Coronary artery (tissue), 2 donors: ENCODE measurements around the gene PSME4.
A peak's percentile ranks its signal among the peaks of the same experiment; 100 is the strongest.

Experiments
- DNase-seq: peaks from one replicate; pipeline ENCODE4 v3.0.0-alpha.2; 2017; ENCODE audit warnings: low spot score
- H3K27ac ChIP-seq, 2 donors: fragments of 200-600 bp; sonication (generic); one replicate each; pipeline ENCODE4 v1.5.1; 2016 to 2019
- H3K4me3 ChIP-seq: fragments of 200-600 bp; sonication (generic); 2 replicates; pipeline ENCODE4 v1.5.1; 2016; ENCODE audit warnings: mild to moderate bottlenecking, moderate library complexity
- CTCF ChIP-seq: fragments of 200-600 bp; sonication (generic); IDR thresholded peaks from one replicate; pipeline ENCODE4 v1.5.1; 2019; ENCODE audit warnings: antibody characterized with exemption

PSME4 gene

GRCh38 chr2:53970724-53971602, at the start of gene PSME4:
TSS of gene PSME4 (minus strand) at chr2:53970993. CDS start at chr2:53970784, 209 bp downstream.
- Histone ChIP-seq H3K27ac (peak within 1 kb of the TSS; percentile 94 to 97), H3K4me3 (peak within 1 kb of the TSS; percentile 86)
- TF ChIP-seq CTCF: no peak
- DNase-seq: peak; percentile 96

- TF ChIP-seq CTCF: no peak
- no peak for DNase-seq
- Histone ChIP-seq H3K4me3 (no peak overlapping the region), H3K27ac (peak overlapping the region; percentile 5 to 17)
Observed at GRCh38 chr2:54015798-54016699, 45.3 kb upstream of the PSME4 start.

- no peak for DNase-seq
- Histone ChIP-seq H3K4me3 (no peak overlapping the region), H3K27ac (no peak overlapping the region)
- TF ChIP-seq CTCF: no peak
Observed at GRCh38 chr2:54013996-54014395, 43.2 kb upstream of the PSME4 start.

GRCh38 chr2:54012538-54013141, 41.8 kb upstream of the PSME4 start:
- TF ChIP-seq CTCF: no peak
- DNase-seq: no peak
- no peak overlapping the region for H3K4me3 ChIP-seq
- no peak overlapping the region for H3K27ac ChIP-seq

GRCh38 chr2:54009549-54009948, 38.8 kb upstream of the PSME4 start:
- Histone ChIP-seq H3K4me3 (no peak overlapping the region), H3K27ac (no peak overlapping the region)
- no peak for DNase-seq
- no peak for TF ChIP-seq CTCF

GRCh38 chr2:54008439-54008838, 37.6 kb upstream of the PSME4 start:
- no peak for DNase-seq
- no peak overlapping the region for H3K4me3 ChIP-seq
- TF ChIP-seq CTCF: no peak
- H3K27ac ChIP-seq: no peak overlapping the region
